ENCODE results near the gene MAP2K4. TPM values are rescaled to one million over a fixed set of nuclear protein-coding genes. Genes with fewer than 3 reads are reported as not detected.

The MAP2K4 gene
- total and polyA plus RNA-seq, 10 donors = 8.2 to 35.1 (median 26.0) TPM

DNA sequence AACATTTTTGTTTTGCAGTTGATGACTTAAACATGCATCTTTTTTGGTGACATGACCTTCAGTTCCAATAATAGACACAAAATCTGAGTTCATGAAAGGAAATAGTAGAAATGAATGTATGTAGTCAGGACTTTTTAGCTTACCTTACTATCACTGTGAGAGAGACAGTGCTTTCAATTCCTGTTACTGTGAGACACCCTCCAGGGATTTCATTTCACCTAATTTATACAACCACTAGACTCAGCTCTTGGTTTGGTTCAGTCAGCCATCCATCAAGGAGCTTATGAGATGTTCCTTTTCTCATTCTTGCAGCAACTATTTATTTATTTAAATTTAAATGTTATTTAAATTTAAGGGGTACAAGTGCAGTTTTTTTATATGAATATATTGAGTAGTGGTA lies 77.9 kb downstream of the MAP2K4 start:
- Histone ChIP-seq H3K27ac (no peak overlapping the region), H3K4me3 (no peak overlapping the region), H3K36me3 (peaks cover 0 to 52% (median 10%) of the 10 kb centered on the region in 6 donors), H3K27me3 (replicated peaks in 1 of 7) (no peaks in the 10 kb centered on the region), H3K9me3 (peaks cover 0 to 4% (median 0%) of the 10 kb centered on the region in 8 donors), H3K4me1 (peaks cover 0 to 7% (median 0%) of the 10 kb centered on the region in 6 donors)
- intact Hi-C loops (cut with DNase I; ENCODE audit: low total_unique reads) = no loop called here
- DNase-seq = no peak
- TF ChIP-seq POLR2A (IDR thresholded peaks at IDR 0.05) = no peak
- no peak for TF ChIP-seq POLR2AphosphoS5 (IDR thresholded peaks at IDR 0.05)
- TF ChIP-seq, protein P1, sequence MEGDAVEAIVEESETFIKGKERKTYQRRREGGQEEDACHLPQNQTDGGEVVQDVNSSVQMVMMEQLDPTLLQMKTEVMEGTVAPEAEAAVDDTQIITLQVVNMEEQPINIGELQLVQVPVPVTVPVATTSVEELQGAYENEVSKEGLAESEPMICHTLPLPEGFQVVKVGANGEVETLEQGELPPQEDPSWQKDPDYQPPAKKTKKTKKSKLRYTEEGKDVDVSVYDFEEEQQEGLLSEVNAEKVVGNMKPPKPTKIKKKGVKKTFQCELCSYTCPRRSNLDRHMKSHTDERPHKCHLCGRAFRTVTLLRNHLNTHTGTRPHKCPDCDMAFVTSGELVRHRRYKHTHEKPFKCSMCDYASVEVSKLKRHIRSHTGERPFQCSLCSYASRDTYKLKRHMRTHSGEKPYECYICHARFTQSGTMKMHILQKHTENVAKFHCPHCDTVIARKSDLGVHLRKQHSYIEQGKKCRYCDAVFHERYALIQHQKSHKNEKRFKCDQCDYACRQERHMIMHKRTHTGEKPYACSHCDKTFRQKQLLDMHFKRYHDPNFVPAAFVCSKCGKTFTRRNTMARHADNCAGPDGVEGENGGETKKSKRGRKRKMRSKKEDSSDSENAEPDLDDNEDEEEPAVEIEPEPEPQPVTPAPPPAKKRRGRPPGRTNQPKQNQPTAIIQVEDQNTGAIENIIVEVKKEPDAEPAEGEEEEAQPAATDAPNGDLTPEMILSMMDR (IDR thresholded peaks at IDR 0.05 in 8 of 11, conservative IDR thresholded peaks at IDR 0.05 in 3 of 11) = no peak

DNA sequence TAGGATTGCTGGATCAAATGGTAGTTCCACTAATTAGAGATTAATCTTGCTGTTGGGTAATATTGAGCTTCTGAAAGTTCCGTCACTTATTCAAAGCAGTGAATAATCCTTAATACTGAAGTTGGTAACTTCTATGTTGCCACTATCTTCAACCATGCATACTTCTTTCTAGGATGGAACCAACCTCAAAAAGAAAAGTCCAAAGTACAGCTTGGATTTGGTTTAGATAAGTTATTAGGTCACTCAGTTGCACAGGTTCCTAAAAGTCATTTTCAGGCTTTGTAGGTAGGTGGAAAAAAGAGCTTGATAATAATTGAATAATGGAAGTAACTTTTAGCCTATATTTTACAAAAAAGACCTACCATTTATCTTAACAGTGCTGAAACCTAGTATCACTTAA lies 78.7 kb downstream of the MAP2K4 start:
- intact Hi-C loops (cut with DNase I; ENCODE audit: low total_unique reads) = no loop called here
- Histone ChIP-seq H3K27me3 (replicated peaks in 1 of 7) (no peaks in the 10 kb centered on the region), H3K36me3 (peaks cover 0 to 48% (median 10%) of the 10 kb centered on the region in 6 donors), H3K27ac (no peak overlapping the region), H3K9me3 (peaks cover 0 to 4% (median 0%) of the 10 kb centered on the region in 8 donors), H3K4me1 (peaks cover 0 to 7% (median 0%) of the 10 kb centered on the region in 6 donors), H3K4me3 (no peak overlapping the region)
- 91 to 100% (median 97%) methylated on average over 1 of the region's 1 CpG for WGBS, 5 donors
- TF ChIP-seq POLR2AphosphoS5 (IDR thresholded peaks at IDR 0.05) (no peak), POLR2A (IDR thresholded peaks at IDR 0.05) (no peak)
- TF ChIP-seq, protein P1 (IDR thresholded peaks at IDR 0.05 in 8 of 11, conservative IDR thresholded peaks at IDR 0.05 in 3 of 11) = no peak
- no peak for DNase-seq

DNA sequence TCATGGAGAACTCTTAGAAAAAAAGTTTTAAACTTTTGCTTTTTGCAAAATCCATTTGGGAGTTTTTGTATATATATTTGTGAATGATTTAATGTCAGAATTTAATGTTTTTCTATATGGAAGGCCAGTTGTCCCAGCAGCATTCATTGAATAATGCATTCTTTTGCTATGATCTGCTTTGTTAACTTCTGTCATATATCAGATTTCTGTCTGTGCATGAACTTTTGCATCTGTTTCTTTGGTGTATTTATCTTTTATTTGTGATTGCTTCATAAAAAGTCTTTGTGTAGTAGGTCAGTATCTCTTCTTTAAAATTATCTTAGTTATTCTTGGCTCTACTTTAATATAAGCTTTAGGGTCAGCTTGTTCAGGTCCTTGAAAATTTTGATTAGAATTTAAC lies 84.2 kb downstream of the MAP2K4 start:
- no peak for DNase-seq
- Histone ChIP-seq H3K9me3 (peaks cover 0 to 4% (median 0%) of the 10 kb centered on the region in 8 donors), H3K4me1 (no peaks in the 10 kb centered on the region), H3K27ac (no peak overlapping the region), H3K27me3 (replicated peaks in 1 of 7) (no peaks in the 10 kb centered on the region), H3K36me3 (peaks cover 0 to 22% (median 1%) of the 10 kb centered on the region in 6 donors), H3K4me3 (no peak overlapping the region)
- no peak for TF ChIP-seq POLR2AphosphoS5 (IDR thresholded peaks at IDR 0.05)
- TF ChIP-seq POLR2A (IDR thresholded peaks at IDR 0.05) = no peak
- TF ChIP-seq, protein P1 (IDR thresholded peaks at IDR 0.05 in 8 of 11, conservative IDR thresholded peaks at IDR 0.05 in 3 of 11) = no peak
- intact Hi-C loops (cut with DNase I; ENCODE audit: low total_unique reads) = no loop called here

DNA sequence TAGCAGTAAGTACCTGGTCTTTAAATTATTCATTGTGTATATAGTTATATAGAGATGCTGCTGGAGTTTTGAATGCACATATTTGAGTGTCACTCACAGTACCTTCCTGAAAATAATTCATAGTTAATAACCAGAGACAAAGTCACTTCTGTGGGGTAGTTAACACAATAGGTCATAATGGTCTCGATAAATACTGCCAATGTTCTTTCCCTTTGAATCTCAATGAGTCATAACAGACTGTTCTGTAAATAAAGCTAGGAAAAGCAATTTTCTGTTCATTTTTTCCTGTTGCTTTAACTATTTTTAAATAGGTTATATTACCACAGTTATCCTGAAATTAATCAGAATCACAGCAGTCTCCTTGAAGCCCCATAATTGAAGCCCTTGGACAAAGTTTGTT lies 87.2 kb downstream of the MAP2K4 start:
- no peak overlapping the region for H3K4me3 ChIP-seq
- intact Hi-C loops (cut with DNase I; ENCODE audit: low total_unique reads) = no loop called here
- no peaks in the 10 kb centered on the region for H3K27me3 ChIP-seq (replicated peaks in 1 of 7)
- peaks cover 0 to 46% (median 5%) of the 10 kb centered on the region in 6 donors for H3K36me3 ChIP-seq
- WGBS, 5 donors = 45 to 86% (median 82%) methylated on average over 1 of the region's 1 CpG
- TF ChIP-seq POLR2AphosphoS5 (IDR thresholded peaks at IDR 0.05) (no peak), POLR2A (IDR thresholded peaks at IDR 0.05) (no peak)
- TF ChIP-seq, protein P1 (IDR thresholded peaks at IDR 0.05 in 8 of 11, conservative IDR thresholded peaks at IDR 0.05 in 3 of 11) = no peak
- H3K27ac ChIP-seq = no peak overlapping the region
- no peaks in the 10 kb centered on the region for H3K4me1 ChIP-seq
- no peaks in the 10 kb centered on the region for H3K9me3 ChIP-seq
- DNase-seq = no peak

Measured in spleen (tissue), 11 donors.